ENCODE data around the gene HSBP1L1.

HSBP1L1 gene

DNA sequence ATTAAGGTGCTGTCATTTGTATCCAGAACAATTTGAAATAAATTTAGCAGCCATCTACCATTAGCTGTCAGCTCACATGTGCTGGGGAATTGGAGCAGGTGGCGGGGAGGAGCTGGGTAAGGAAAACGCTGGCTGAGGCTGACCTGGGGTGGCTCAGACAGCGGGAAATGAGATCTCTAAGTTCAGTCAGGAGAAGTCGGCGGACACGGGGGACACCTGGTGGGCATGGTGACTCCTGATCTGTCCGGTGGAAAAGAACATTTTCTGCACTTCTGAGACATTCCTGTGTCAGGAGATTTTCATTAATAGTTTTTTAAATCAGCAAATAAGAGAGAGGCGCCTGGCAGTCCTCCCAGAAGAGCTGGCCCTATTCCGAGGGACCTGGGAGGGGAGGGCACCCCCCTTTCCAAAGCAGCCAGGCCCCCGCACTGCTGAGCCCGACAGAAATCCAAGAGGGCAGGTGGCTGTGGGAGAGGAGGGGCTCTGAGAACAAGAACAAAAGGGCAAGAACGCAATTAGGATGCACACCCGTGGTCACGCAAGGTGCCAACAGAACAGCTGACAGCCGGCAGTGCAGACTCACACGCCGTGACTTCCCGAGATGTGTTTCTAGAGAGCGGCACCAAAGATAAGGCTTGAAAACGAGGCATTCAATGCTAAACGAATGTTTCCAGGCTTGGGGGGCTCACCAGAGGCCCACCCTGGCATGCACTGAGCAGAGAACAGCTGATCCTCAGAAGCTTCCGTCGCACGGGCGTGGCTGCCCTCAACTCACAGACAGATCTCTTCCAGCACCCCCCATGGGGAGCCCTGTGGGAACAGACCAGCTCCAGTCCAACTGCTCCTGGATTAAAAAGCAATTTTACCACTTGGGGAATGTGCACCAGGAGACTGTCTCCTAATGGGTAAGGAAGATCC is 39.4 kb upstream of the HSBP1L1 start:
- no peak overlapping the region for H3K4me3 ChIP-seq (ENCODE audit: low read length)
- H3K4me1 ChIP-seq (ENCODE audit: insufficient read depth, low read length) = no peaks in the 10 kb centered on the region
- no peak overlapping the region for H2AFZ ChIP-seq (ENCODE audit: low read depth, low read length)
- H3K27me3 ChIP-seq (ENCODE audit: insufficient read depth, low read length) = no peaks in the 10 kb centered on the region
- peaks cover 41% of the 10 kb centered on the region for H3K9me3 ChIP-seq (ENCODE audit: low read length)
- peaks cover 33% of the 10 kb centered on the region for H3K36me3 ChIP-seq (ENCODE audit: insufficient read depth, low read length)

DNA sequence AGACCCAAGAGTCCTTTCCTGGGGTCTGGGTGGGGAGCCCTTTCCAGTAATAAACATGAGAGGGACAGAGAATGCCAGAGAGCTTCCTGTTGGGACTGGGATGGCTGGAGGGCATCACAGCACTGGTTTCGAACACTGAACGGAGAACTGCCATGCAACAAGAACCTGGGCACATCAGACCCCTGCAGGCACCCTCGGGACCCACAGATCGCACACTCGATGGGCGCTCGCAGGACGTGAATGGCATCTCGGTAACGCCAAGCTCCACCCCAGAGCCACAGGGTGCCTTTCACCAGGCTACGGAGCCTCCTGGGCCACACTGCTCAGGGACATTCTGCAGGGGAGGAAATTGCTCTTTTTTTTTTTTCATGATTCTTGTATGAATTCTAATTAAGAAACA is 38.1 kb upstream of the HSBP1L1 start:
- Histone ChIP-seq H2AFZ (ENCODE audit: low read depth, low read length) (no peak overlapping the region), H3K9me3 (ENCODE audit: low read length) (peaks cover 41% of the 10 kb centered on the region), H3K4me1 (ENCODE audit: insufficient read depth, low read length) (no peaks in the 10 kb centered on the region), H3K36me3 (ENCODE audit: insufficient read depth, low read length) (peaks cover 33% of the 10 kb centered on the region), H3K27me3 (ENCODE audit: insufficient read depth, low read length) (no peaks in the 10 kb centered on the region), H3K4me3 (ENCODE audit: low read length) (no peak overlapping the region)

DNA sequence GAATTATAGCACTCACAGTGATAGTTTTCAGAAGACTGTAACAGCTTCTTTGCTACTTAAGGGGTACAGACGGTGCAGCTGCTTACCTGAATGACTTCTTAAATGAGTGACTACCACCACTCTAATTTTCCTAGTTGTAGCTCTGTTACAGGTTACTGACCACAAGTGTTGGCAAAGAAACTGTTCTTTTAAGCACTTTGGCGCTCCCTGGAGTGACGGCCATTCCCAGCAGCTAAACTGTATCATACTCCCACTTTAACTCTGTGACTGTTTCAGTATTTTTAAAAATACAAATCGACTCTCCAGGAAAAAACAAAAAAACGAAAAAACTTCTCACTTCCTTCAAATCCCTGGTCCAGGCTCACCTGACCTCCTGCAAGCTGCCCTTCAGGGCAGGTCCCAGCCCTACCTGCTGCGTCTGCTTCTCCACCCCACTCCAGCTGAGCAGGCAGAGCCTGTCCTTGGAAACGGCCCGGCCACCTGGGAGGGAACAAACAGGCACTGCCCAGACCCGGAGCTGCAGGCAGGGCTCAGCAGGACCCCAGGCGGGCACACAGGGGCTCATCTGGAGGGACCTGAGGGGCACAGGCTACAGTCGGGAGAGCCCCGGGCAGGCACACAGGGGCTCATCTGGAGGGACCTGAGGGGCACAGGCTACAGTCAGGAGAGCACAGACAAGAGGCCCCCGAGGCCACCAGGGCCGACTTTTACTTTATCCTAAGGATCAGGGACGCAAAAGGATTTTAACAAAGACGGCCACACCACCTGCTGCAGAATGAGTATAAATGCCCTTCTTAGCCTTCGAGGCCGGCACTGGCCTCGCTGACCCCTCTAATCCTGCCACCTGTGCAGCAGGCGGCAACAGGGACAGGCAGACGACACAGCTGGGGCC is 37.5 kb upstream of the HSBP1L1 start:
- H3K9me3 ChIP-seq (ENCODE audit: low read length) = peaks cover 44% of the 10 kb centered on the region
- H3K27me3 ChIP-seq (ENCODE audit: insufficient read depth, low read length) = no peaks in the 10 kb centered on the region
- H3K4me1 ChIP-seq (ENCODE audit: insufficient read depth, low read length) = no peaks in the 10 kb centered on the region
- H3K4me3 ChIP-seq (ENCODE audit: low read length) = no peak overlapping the region
- H3K36me3 ChIP-seq (ENCODE audit: insufficient read depth, low read length) = peaks cover 33% of the 10 kb centered on the region
- H2AFZ ChIP-seq (ENCODE audit: low read depth, low read length) = no peak overlapping the region

- no peaks in the 10 kb centered on the region for H3K27me3 ChIP-seq (ENCODE audit: insufficient read depth, low read length)
- no peaks in the 10 kb centered on the region for H3K4me1 ChIP-seq (ENCODE audit: insufficient read depth, low read length)
- H3K36me3 ChIP-seq (ENCODE audit: insufficient read depth, low read length) = peaks cover 33% of the 10 kb centered on the region
- H2AFZ ChIP-seq (ENCODE audit: low read depth, low read length) = no peak overlapping the region
- no peak overlapping the region for H3K4me3 ChIP-seq (ENCODE audit: low read length)
- H3K9me3 ChIP-seq (ENCODE audit: low read length) = peaks cover 41% of the 10 kb centered on the region
Measured at GRCh38 chr18:79927607-79928562, 36.6 kb upstream of the HSBP1L1 start.

- Histone ChIP-seq H3K27me3 (ENCODE audit: insufficient read depth, low read length) (no peaks in the 10 kb centered on the region), H3K4me3 (ENCODE audit: low read length) (no peak overlapping the region), H3K9me3 (ENCODE audit: low read length) (peaks cover 37% of the 10 kb centered on the region), H3K36me3 (ENCODE audit: insufficient read depth, low read length) (peaks cover 29% of the 10 kb centered on the region), H3K4me1 (ENCODE audit: insufficient read depth, low read length) (no peaks in the 10 kb centered on the region), H2AFZ (ENCODE audit: low read depth, low read length) (no peak overlapping the region)
Measured at GRCh38 chr18:79928563-79928960, 35.9 kb upstream of the HSBP1L1 start.

- Histone ChIP-seq H3K4me3 (ENCODE audit: low read length) (no peak overlapping the region), H3K27me3 (ENCODE audit: insufficient read depth, low read length) (no peaks in the 10 kb centered on the region), H3K4me1 (ENCODE audit: insufficient read depth, low read length) (peaks cover 4% of the 10 kb centered on the region), H2AFZ (ENCODE audit: low read depth, low read length) (no peak overlapping the region), H3K9me3 (ENCODE audit: low read length) (peaks cover 31% of the 10 kb centered on the region), H3K36me3 (ENCODE audit: insufficient read depth, low read length) (peaks cover 21% of the 10 kb centered on the region)
Measured at GRCh38 chr18:79930020-79930642, 34.3 kb upstream of the HSBP1L1 start.

- peaks cover 22% of the 10 kb centered on the region for H3K36me3 ChIP-seq (ENCODE audit: insufficient read depth, low read length)
- no peak overlapping the region for H2AFZ ChIP-seq (ENCODE audit: low read depth, low read length)
- no peak overlapping the region for H3K4me3 ChIP-seq (ENCODE audit: low read length)
- H3K27me3 ChIP-seq (ENCODE audit: insufficient read depth, low read length) = no peaks in the 10 kb centered on the region
- peaks cover 4% of the 10 kb centered on the region for H3K4me1 ChIP-seq (ENCODE audit: insufficient read depth, low read length)
- H3K9me3 ChIP-seq (ENCODE audit: low read length) = peaks cover 30% of the 10 kb centered on the region
Measured at GRCh38 chr18:79931475-79931874, 33.0 kb upstream of the HSBP1L1 start.

DNA sequence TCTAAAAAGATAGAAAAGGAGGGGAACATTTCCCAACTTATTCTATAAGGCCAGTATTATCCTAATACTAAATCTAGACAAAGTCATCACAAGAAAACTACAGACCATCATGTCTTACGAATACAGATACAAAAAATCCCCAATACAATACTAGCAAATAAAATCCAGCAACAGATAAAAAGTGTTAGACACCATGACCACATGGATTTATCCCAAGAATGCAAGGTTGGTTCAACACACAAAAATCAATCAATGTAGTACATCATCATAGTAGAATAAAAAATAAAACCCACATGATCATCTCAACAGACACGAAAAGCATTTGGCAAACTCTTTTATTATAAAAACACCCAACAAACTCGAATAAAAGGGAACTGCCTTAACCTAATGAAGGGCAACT is 31.5 kb upstream of the HSBP1L1 start:
- H2AFZ ChIP-seq (ENCODE audit: low read depth, low read length) = no peak overlapping the region
- peaks cover 25% of the 10 kb centered on the region for H3K36me3 ChIP-seq (ENCODE audit: insufficient read depth, low read length)
- no peaks in the 10 kb centered on the region for H3K27me3 ChIP-seq (ENCODE audit: insufficient read depth, low read length)
- H3K9me3 ChIP-seq (ENCODE audit: low read length) = peaks cover 33% of the 10 kb centered on the region
- peaks cover 4% of the 10 kb centered on the region for H3K4me1 ChIP-seq (ENCODE audit: insufficient read depth, low read length)
- no peak overlapping the region for H3K4me3 ChIP-seq (ENCODE audit: low read length)

DNA sequence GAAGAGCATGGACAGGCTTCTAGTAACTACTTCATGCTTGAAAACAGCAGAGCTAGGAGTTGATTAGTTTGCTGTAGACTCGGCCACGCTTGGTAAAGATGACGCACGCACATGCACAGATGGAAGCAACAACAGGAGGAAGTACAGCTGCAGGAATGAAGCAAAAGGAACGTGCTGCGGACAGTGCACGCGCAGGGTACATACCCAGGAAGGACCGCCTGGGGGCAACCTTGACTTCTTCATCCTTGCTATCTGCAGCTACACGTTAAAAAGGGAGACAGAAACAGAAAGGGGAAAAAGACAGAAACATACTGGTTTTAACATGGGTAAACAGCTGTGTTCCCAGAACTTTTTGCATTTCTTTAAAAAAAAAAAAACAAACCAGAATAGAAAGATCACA is 30.7 kb upstream of the HSBP1L1 start:
- Histone ChIP-seq H3K4me1 (ENCODE audit: insufficient read depth, low read length) (peaks cover 4% of the 10 kb centered on the region), H3K27me3 (ENCODE audit: insufficient read depth, low read length) (no peaks in the 10 kb centered on the region), H3K9me3 (ENCODE audit: low read length) (peaks cover 28% of the 10 kb centered on the region), H2AFZ (ENCODE audit: low read depth, low read length) (no peak overlapping the region), H3K36me3 (ENCODE audit: insufficient read depth, low read length) (peaks cover 18% of the 10 kb centered on the region), H3K4me3 (ENCODE audit: low read length) (no peak overlapping the region)

GRCh38 chr18:79934311-79935097 is 29.9 kb upstream of the HSBP1L1 start:
- Histone ChIP-seq H2AFZ (ENCODE audit: low read depth, low read length) (no peak overlapping the region), H3K9me3 (ENCODE audit: low read length) (peaks cover 21% of the 10 kb centered on the region), H3K4me3 (ENCODE audit: low read length) (no peak overlapping the region), H3K36me3 (ENCODE audit: insufficient read depth, low read length) (peaks cover 14% of the 10 kb centered on the region), H3K27me3 (ENCODE audit: insufficient read depth, low read length) (no peaks in the 10 kb centered on the region), H3K4me1 (ENCODE audit: insufficient read depth, low read length) (peaks cover 4% of the 10 kb centered on the region)

DNA sequence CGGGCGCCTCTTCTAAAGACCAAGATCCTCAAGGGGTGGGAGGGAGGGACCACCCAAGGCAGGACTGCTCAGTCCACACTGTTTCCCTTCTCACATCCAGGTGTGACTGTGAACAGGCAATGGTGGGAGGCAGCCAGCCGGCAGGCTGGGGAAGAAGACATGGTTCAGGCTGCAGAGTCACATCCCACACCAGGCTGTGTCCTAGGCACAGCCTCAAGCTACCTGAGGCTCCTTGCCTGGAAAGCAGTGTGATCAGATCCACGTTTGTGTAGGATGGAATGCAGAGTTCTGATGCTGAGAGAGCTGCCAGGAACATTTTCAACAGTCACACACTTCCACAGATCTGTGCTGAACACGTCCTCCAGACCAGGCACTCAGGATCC is 29.4 kb upstream of the HSBP1L1 start:
- no peak overlapping the region for H3K4me3 ChIP-seq (ENCODE audit: low read length)
- peaks cover 16% of the 10 kb centered on the region for H3K36me3 ChIP-seq (ENCODE audit: insufficient read depth, low read length)
- H3K9me3 ChIP-seq (ENCODE audit: low read length) = peaks cover 21% of the 10 kb centered on the region
- peaks cover 4% of the 10 kb centered on the region for H3K4me1 ChIP-seq (ENCODE audit: insufficient read depth, low read length)
- no peaks in the 10 kb centered on the region for H3K27me3 ChIP-seq (ENCODE audit: insufficient read depth, low read length)
- H2AFZ ChIP-seq (ENCODE audit: low read depth, low read length) = no peak overlapping the region

All from neuron (in vitro differentiated cells).